Suprapubic skin (tissue), 4 donors: ENCODE data around the gene CNTN4.

Experiments used
- EP300 ChIP-seq: sonication (generic); formaldehyde crosslinking; IDR thresholded peaks from one replicate; pipeline ENCODE4 v1.6.1; 2017; ENCODE audit warnings: antibody characterized with exemption
- POLR2AphosphoS5 ChIP-seq, 3 donors: sonication (generic); formaldehyde crosslinking; IDR thresholded peaks; one replicate each; pipeline ENCODE4 v1.6.1; 2017; ENCODE audit warnings: antibody characterized with exemption in 3 of 3
- TF ChIP-seq, protein P1 (sequence below), 2 donors: fragments of 200-600 bp in 1 of 2; fragments of 450-650 bp in 1 of 2; sonication (generic) in 1 of 2; IDR thresholded peaks; one replicate each; pipeline ENCODE4 v1.5.1; 2016 to 2019; ENCODE audit warnings: antibody characterized with exemption in 2 of 2, mild to moderate bottlenecking in 1 of 2, moderate library complexity in 1 of 2

DNA sequence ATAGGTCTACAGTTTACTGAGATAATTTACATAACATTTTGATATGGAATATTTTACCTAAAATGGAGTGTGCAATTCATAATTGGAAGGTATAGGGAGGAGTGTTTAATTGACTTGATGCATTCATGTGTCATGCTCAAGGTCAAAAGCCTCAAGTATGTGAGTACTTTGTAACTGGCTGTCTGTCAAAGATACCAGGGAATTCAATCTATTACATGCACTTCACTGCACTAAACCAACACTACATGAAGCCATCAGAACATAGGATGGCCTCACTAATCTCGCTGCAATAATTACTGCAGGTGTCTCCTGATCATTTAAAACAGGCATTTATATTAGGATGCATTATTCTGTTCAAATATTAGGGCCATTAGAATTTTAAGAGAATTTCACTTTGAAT, 367.2 kb downstream of the CNTN4 start:
- TF ChIP-seq EP300 (no peak), POLR2AphosphoS5 (IDR thresholded peaks at IDR 0.05) (no peak)
- TF ChIP-seq, protein P1, sequence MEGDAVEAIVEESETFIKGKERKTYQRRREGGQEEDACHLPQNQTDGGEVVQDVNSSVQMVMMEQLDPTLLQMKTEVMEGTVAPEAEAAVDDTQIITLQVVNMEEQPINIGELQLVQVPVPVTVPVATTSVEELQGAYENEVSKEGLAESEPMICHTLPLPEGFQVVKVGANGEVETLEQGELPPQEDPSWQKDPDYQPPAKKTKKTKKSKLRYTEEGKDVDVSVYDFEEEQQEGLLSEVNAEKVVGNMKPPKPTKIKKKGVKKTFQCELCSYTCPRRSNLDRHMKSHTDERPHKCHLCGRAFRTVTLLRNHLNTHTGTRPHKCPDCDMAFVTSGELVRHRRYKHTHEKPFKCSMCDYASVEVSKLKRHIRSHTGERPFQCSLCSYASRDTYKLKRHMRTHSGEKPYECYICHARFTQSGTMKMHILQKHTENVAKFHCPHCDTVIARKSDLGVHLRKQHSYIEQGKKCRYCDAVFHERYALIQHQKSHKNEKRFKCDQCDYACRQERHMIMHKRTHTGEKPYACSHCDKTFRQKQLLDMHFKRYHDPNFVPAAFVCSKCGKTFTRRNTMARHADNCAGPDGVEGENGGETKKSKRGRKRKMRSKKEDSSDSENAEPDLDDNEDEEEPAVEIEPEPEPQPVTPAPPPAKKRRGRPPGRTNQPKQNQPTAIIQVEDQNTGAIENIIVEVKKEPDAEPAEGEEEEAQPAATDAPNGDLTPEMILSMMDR (IDR thresholded peaks at IDR 0.05) = no peak
